MM.1S (cell line): Measurements from ENCODE around the gene ZDBF2.

Experiments used
- CTCF ChIP-seq: fragments of 300-600 bp; sonication (generic); IDR thresholded peaks from 2 replicates; pipeline ENCODE4 v1.5.1; 2016; ENCODE audit warnings: antibody characterized with exemption, low read length, mixed read lengths
- EZH2 ChIP-seq: fragments of 300-600 bp; sonication (generic); optimal IDR thresholded peaks from 2 replicates; pipeline ENCODE3; 2017; ENCODE audit warnings: low read depth, mild to moderate bottlenecking, antibody characterized with exemption, low read length, mixed read lengths

- no peak for TF ChIP-seq CTCF
- no peak for TF ChIP-seq EZH2
Measured at GRCh38 chr2:206354129-206354528, 79.7 kb downstream of the ZDBF2 start.
